SJSA1 (cell line): Measurements from ENCODE around the gene MYPN. TPM values are rescaled to one million over a fixed set of nuclear protein-coding genes. Genes with fewer than 3 reads are reported as not detected.
A peak's percentile ranks its signal among the peaks of the same experiment; 100 is the strongest.

Source experiments
- DNase-seq, 2 experiments: peaks; one replicate each; pipeline ENCODE4 v3.0.0-alpha.2; 2015 to 2020; ENCODE audit warnings: low spot score in 2 of 2, low read depth in 1 of 2
- H3K27ac ChIP-seq: fragments of 250-450 bp; sonication (Bioruptor Pico); 2 replicates; pipeline ENCODE4 v1.5.1; 2020; ENCODE audit warnings: mild to moderate bottlenecking, moderate library complexity
- H3K27me3 ChIP-seq: fragments of 250-450 bp; sonication (Bioruptor Pico); replicated peaks from 2 replicates; pipeline ENCODE4 v1.5.1; 2020; ENCODE audit warnings: mild to moderate bottlenecking, moderate library complexity
- H3K36me3 ChIP-seq: fragments of 250-450 bp; sonication (Bioruptor Pico); 2 replicates; pipeline ENCODE4 v1.5.1; 2020; ENCODE audit warnings: mild to moderate bottlenecking
- H3K4me1 ChIP-seq: fragments of 250-450 bp; sonication (Bioruptor Pico); replicated peaks from 2 replicates; pipeline ENCODE4 v1.6.1; 2021; ENCODE audit warnings: mild to moderate bottlenecking
- H3K4me3 ChIP-seq: fragments of 250-450 bp; sonication (Bioruptor Pico); 2 replicates; pipeline ENCODE4 v1.5.1; 2020; ENCODE audit warnings: mild to moderate bottlenecking
- H3K9me3 ChIP-seq: fragments of 250-450 bp; sonication (Bioruptor Pico); replicated peaks from 2 replicates; pipeline ENCODE4 v1.5.1; 2020; ENCODE audit warnings: mild to moderate bottlenecking
- total RNA-seq: library from RNA; depleted of rRNA; stranded (reverse); fragments of >200 nt; shearing (Covaris generic); gene quantifications from 2 replicates; pipeline ENCODE4 v1.2.3, GENCODE V29; 2014

The MYPN gene
- total RNA-seq, 1 experiment from 2014 or later = 0.39 TPM

GRCh38 chr10:68218786-68219185 is 109.5 kb downstream of the MYPN start:
- Histone ChIP-seq H3K9me3 (no peaks in the 10 kb centered on the region), H3K4me3 (no peak overlapping the region), H3K36me3 (no peaks in the 10 kb centered on the region), H3K27ac (no peak overlapping the region), H3K4me1 (no peaks in the 10 kb centered on the region), H3K27me3 (no peaks in the 10 kb centered on the region; the same call in 1 of the 2 replicates)
- no peak for DNase-seq

- Histone ChIP-seq H3K4me3 (no peak overlapping the region), H3K4me1 (no peaks in the 10 kb centered on the region; the same call in 1 of the 2 replicates)
- DNase-seq = no peak
Measured at GRCh38 chr10:68221196-68221595, 111.9 kb downstream of the MYPN start.

GRCh38 chr10:68222391-68222790 is 113.1 kb downstream of the MYPN start:
- no peak overlapping the region for H3K27ac ChIP-seq
- H3K4me1 ChIP-seq = no peaks in the 10 kb centered on the region; the same call in 1 of the 2 replicates
- no peak for DNase-seq
- no peak overlapping the region for H3K4me3 ChIP-seq
- H3K9me3 ChIP-seq = no peaks in the 10 kb centered on the region
- no peaks in the 10 kb centered on the region for H3K36me3 ChIP-seq
- H3K27me3 ChIP-seq = no peaks in the 10 kb centered on the region; the same call in 1 of the 2 replicates

More at GRCh38 chr10:68221196-68221595, 111.9 kb downstream of the MYPN start:
- no peaks in the 10 kb centered on the region for H3K36me3 ChIP-seq
- H3K27ac ChIP-seq = no peak overlapping the region
- H3K9me3 ChIP-seq = no peaks in the 10 kb centered on the region
- no peaks in the 10 kb centered on the region; the same call in 1 of the 2 replicates for H3K27me3 ChIP-seq

GRCh38 chr10:68223535-68224165 is 114.4 kb downstream of the MYPN start:
- Histone ChIP-seq H3K27me3 (peaks cover 1% of the 10 kb centered on the region), H3K4me1 (no peaks in the 10 kb centered on the region; the same call in 1 of the 2 replicates), H3K4me3 (no peak overlapping the region), H3K9me3 (no peaks in the 10 kb centered on the region), H3K36me3 (no peaks in the 10 kb centered on the region), H3K27ac (no peak overlapping the region)
- no peak for DNase-seq

- no peaks in the 10 kb centered on the region for H3K36me3 ChIP-seq
- no peak for DNase-seq
- H3K27me3 ChIP-seq = peaks cover 7% of the 10 kb centered on the region; the same call in 1 of the 2 replicates
Measured at GRCh38 chr10:68224810-68225209, 115.5 kb downstream of the MYPN start.

GRCh38 chr10:68230268-68230667 is 121.0 kb downstream of the MYPN start:
- no peaks in the 10 kb centered on the region for H3K36me3 ChIP-seq
- peaks cover 11% of the 10 kb centered on the region for H3K4me1 ChIP-seq
- no peaks in the 10 kb centered on the region for H3K9me3 ChIP-seq
- no peak overlapping the region for H3K27ac ChIP-seq
- H3K27me3 ChIP-seq = peaks cover 22% of the 10 kb centered on the region
- no peak overlapping the region for H3K4me3 ChIP-seq
- DNase-seq = no peak

More at GRCh38 chr10:68224810-68225209, 115.5 kb downstream of the MYPN start:
- Histone ChIP-seq H3K4me1 (no peaks in the 10 kb centered on the region; the same call in 1 of the 2 replicates), H3K27ac (no peak overlapping the region), H3K9me3 (no peaks in the 10 kb centered on the region), H3K4me3 (no peak overlapping the region)

GRCh38 chr10:68231106-68231816 is 122.0 kb downstream of the MYPN start:
- Histone ChIP-seq H3K4me3 (peak overlapping the region; percentile 46), H3K36me3 (no peaks in the 10 kb centered on the region), H3K27me3 (peaks cover 22% of the 10 kb centered on the region), H3K9me3 (no peaks in the 10 kb centered on the region), H3K4me1 (peaks cover 11% of the 10 kb centered on the region), H3K27ac (no peak overlapping the region)
- peak; percentile 60 to 68 for DNase-seq

GRCh38 chr10:68231817-68232251 is 122.5 kb downstream of the MYPN start, which contains the start of gene ATOH7:
ATOH7 (minus strand) TSS chr10:68232113; CDS start chr10:68231677, 436 bp downstream.
- Histone ChIP-seq H3K9me3 (no peaks in the 10 kb centered on the region), H3K4me1 (peaks cover 11% of the 10 kb centered on the region), H3K36me3 (no peaks in the 10 kb centered on the region), H3K27ac (no peak within 1 kb of the TSS), H3K27me3 (peaks cover 22% of the 10 kb centered on the region), H3K4me3 (peak within 1 kb of the TSS; percentile 46)
- DNase-seq = no peak

- Histone ChIP-seq H3K27me3 (peaks cover 22% of the 10 kb centered on the region), H3K9me3 (no peaks in the 10 kb centered on the region), H3K27ac (no peak overlapping the region), H3K4me1 (peaks cover 11% of the 10 kb centered on the region), H3K36me3 (no peaks in the 10 kb centered on the region), H3K4me3 (no peak overlapping the region)
- no peak for DNase-seq
Measured at GRCh38 chr10:68233046-68233445, 123.8 kb downstream of the MYPN start.

- H3K4me3 ChIP-seq = no peak overlapping the region
- peaks cover 11% of the 10 kb centered on the region for H3K4me1 ChIP-seq
- peaks cover 13% of the 10 kb centered on the region for H3K27me3 ChIP-seq
- no peaks in the 10 kb centered on the region for H3K36me3 ChIP-seq
- H3K9me3 ChIP-seq = no peaks in the 10 kb centered on the region
- H3K27ac ChIP-seq = no peak overlapping the region
- DNase-seq = no peak
Measured at GRCh38 chr10:68235111-68235510, 125.8 kb downstream of the MYPN start.

- Histone ChIP-seq H3K27ac (no peak overlapping the region), H3K27me3 (peaks cover 13% of the 10 kb centered on the region), H3K9me3 (no peaks in the 10 kb centered on the region), H3K4me1 (peaks cover 11% of the 10 kb centered on the region), H3K36me3 (no peaks in the 10 kb centered on the region), H3K4me3 (no peak overlapping the region)
- no peak for DNase-seq
Measured at GRCh38 chr10:68235581-68235980, 126.3 kb downstream of the MYPN start.

GRCh38 chr10:68237173-68237572 is 127.9 kb downstream of the MYPN start:
- Histone ChIP-seq H3K4me3 (no peak overlapping the region), H3K36me3 (no peaks in the 10 kb centered on the region), H3K27me3 (peaks cover 6% of the 10 kb centered on the region), H3K4me1 (no peaks in the 10 kb centered on the region), H3K27ac (no peak overlapping the region), H3K9me3 (no peaks in the 10 kb centered on the region)
- DNase-seq = no peak

GRCh38 chr10:68238371-68238770 is 129.1 kb downstream of the MYPN start:
- DNase-seq = no peak
- Histone ChIP-seq H3K4me3 (no peak overlapping the region), H3K4me1 (no peaks in the 10 kb centered on the region), H3K9me3 (no peaks in the 10 kb centered on the region), H3K27me3 (no peaks in the 10 kb centered on the region; the same call in 1 of the 2 replicates), H3K36me3 (no peaks in the 10 kb centered on the region), H3K27ac (no peak overlapping the region)

- no peak overlapping the region for H3K27ac ChIP-seq
- no peaks in the 10 kb centered on the region for H3K4me1 ChIP-seq
- H3K27me3 ChIP-seq = no peaks in the 10 kb centered on the region; the same call in 1 of the 2 replicates
- no peak overlapping the region for H3K4me3 ChIP-seq
- no peak for DNase-seq
- no peaks in the 10 kb centered on the region for H3K9me3 ChIP-seq
- H3K36me3 ChIP-seq = no peaks in the 10 kb centered on the region
Measured at GRCh38 chr10:68239069-68239468, 129.8 kb downstream of the MYPN start.
